GM19043 (cell line): ENCODE data around the gene OCLN.
A peak's percentile ranks its signal among the peaks of the same experiment; 100 is the strongest.
"Not testable (repeated sequence)": the region's sequence is repeated elsewhere in the genome, so short reads cannot be mapped to it uniquely, and the experiment has no call there.

Experiments
- ATAC-seq: cut with Tn5 transposase; IDR thresholded peaks from one replicate; pipeline ENCODE4 v1.9.1; 2021; ENCODE audit warnings: low read depth; ENCODE audit not compliant: unreplicated experiment

The OCLN gene, protein sequence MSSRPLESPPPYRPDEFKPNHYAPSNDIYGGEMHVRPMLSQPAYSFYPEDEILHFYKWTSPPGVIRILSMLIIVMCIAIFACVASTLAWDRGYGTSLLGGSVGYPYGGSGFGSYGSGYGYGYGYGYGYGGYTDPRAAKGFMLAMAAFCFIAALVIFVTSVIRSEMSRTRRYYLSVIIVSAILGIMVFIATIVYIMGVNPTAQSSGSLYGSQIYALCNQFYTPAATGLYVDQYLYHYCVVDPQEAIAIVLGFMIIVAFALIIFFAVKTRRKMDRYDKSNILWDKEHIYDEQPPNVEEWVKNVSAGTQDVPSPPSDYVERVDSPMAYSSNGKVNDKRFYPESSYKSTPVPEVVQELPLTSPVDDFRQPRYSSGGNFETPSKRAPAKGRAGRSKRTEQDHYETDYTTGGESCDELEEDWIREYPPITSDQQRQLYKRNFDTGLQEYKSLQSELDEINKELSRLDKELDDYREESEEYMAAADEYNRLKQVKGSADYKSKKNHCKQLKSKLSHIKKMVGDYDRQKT

DNA sequence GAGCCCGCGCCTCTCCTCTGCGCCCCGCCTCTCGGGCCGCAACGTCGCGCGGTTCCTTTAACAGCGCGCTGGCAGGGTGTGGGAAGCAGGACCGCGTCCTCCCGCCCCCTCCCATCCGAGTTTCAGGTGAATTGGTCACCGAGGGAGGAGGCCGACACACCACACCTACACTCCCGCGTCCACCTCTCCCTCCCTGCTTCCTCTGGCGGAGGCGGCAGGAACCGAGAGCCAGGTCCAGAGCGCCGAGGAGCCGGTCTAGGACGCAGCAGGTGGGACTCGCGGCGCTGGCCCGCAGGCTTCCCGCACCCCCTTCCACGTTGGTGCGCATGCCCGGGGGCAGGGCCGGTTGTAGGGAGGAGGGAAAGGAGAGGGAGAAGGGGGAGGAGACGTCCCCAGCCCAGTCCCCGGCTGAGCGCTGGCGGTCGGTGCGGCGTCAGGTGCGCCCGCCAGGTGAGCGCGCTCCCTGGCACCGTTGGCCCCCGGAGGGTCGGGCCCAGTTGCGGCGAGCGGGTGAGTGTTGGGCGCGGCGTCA is at the start of gene OCLN:
Gene OCLN (plus strand): TSS at position 400 of the 532 bp plus-strand sequence. CDS start 11,455 bp downstream, outside the sequence.
- ATAC-seq = peak; percentile 51

GRCh38 chr5:69444127-69444754 is 48.3 kb upstream of the OCLN start:
- ATAC-seq = no peak

DNA sequence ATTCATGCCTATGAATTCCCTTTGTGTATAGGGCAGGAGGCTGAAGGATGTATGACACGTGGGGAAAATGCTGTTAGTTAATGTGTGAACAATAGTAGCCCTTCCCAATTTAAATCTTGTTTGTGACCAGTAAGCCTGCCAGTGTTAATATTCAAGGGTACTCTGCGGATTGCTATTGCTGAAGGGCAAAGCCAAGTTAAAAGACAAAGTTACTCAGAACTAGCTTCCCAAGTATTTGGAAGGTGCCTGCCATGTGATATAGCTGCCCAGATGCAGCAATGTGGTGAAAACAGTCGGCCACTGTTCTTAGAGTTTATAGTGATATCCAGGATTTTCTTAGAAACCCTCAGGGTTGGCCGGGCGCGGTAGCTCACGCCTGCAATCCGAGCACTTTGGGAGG is 43.1 kb upstream of the OCLN start:
- no peak for ATAC-seq

- no peak for ATAC-seq
Observed at GRCh38 chr5:69450116-69450515, 42.5 kb upstream of the OCLN start.

DNA sequence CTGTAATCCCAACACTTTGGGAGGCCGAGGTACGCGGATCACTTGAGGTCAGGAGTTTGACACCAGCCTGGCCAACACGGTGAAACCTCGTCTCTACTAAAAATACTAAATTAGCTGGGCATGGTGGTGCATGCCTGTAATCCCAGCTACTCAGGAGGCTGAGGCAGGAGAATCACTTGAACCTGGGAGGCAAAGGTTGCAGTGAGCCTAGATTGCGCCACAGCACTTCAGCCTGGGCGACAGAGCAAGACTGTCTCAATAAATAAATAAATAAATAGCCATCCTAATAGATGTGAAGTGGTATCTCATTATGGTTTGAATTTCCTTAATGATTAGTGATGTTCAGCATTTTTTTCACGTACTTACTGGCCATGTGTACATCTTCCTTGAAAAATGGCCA is 42.1 kb upstream of the OCLN start:
- not testable (repeated sequence) for ATAC-seq

DNA sequence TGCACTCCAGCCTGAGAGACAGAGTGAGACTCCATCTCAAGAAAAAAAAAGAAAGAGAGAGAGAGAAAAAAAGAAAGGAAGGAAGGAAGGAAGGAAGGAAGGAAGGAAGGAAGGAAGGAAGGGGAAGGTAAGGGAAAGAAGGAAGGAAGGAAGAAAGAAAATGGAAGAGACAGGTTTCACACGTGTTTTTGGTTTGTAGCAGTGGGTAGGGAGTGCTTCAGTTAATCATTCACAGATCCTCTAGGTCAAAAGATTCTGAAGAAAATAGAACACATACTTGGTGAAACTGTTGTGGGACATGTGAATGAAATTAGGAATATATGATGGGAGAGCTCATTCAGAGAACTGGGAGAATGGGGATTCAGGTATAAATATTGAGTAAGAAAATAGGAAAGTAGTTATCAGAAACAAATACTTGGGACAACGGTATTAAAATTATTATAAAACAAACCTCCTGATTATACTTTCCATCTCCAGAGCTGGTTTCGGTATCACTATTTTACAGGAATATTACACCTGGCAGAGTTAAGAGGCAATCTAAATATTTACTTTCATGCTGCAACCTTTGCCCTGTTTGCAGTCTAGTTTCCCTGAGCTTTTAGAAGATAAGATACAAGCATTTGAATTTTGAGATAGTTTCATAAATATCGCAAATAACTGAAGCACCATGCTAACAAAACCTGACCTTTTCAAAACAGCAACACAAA is 40.5 kb upstream of the OCLN start:
- ATAC-seq = no peak

GRCh38 chr5:69453487-69453886 is 39.1 kb upstream of the OCLN start:
- ATAC-seq = not testable (repeated sequence)

DNA sequence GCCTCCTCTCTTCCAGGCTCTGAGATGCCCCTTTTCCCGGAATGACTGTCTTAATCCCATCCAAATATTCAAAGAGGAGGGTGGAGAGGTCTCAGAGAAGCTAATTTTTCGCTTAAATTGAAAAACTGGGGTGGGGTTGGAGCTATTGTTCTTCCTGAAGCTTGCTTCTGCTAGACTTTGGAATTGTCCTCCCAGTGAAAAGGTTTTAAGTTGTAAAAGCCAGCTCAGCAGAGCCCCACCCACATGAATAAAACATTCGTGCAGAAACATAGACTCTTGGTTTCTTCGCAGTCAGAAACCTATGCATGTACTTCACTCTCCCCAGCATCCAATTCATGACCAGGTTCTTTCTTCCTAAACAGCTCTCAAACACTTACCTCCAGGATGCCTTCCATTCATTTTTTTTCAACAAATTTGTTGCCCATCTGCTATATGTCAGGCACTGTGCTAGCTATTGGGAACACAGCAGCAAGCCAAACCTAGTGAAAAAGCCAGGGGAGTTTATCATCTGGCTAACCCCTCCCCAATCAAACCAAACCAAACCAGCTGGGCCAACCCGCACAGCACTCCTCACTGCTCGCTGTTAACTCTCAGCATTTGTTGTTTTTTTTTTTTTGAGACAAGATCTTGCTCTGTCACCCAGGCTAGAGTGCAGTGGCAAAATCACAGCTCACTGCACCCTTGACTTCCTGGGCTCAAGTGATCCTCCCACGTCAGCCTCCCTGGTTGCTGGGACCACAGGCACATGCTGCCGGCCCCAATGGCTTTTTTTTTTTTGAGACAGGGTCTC is 37.9 kb upstream of the OCLN start:
- ATAC-seq = no peak

DNA sequence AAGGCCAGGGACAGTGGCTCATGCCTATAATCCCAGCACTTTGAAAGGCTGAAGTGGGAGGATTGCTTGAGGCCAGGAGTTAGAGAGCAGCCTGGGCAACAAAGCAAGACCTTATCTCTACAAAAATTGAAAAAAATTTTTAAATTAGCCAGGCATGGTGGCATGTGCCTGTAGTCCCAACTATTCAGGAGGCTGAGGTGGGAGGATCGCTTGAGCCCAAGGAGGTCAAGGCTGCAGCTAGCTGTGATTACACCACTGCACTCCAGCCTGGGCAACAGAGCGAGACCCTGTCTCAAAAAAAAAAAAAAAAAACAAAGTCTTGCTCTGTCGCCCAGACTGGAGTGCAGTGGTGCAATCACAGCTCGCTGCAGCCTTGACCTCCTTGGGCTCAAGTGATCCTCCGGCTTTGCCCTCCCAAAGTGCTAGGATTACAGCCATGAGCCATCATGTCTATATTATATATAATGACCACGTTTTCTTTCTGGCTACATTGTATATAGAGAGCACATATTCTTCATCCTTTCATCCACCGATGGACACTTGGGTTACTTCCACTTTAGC is 37.1 kb upstream of the OCLN start:
- not testable (repeated sequence) for ATAC-seq

DNA sequence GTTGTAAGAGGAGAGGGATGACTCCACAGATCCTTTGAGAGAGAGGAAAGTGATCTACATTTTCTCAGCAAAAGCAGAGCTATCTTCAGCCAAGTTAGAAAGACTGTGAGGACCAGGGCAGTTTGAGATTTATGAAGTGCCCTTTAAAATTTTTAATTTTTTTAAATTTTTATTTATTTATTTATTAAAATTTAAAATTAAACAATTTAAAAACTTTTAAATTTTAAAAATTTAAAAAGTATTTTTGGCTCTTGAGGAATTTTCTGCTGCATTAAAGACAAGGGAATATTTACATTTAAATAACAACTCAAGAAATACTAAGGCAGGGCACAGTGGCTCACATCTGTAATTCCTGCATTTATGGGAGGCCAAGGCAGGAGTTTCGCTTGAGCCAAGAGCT is 30.4 kb upstream of the OCLN start:
- ATAC-seq = no peak

DNA sequence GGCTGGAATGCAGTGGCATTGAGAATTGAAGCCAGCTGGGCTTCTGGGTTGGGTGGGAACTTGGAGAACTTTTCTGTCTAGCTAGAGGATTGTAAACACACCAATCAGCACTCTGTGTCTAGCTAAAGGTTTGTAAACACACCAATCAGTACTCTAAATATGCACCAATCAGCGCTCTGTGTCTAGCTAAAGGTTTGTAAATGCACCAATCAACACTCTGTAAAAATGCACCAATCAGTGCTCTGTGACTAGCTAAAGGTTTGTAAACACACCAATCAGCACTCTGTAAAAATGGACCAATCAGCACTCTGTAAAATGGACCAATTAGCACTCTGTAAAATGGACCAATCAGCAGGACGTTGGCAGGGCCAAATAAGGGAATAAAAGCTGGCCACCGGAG is 26.2 kb upstream of the OCLN start:
- ATAC-seq = not testable (repeated sequence)

DNA sequence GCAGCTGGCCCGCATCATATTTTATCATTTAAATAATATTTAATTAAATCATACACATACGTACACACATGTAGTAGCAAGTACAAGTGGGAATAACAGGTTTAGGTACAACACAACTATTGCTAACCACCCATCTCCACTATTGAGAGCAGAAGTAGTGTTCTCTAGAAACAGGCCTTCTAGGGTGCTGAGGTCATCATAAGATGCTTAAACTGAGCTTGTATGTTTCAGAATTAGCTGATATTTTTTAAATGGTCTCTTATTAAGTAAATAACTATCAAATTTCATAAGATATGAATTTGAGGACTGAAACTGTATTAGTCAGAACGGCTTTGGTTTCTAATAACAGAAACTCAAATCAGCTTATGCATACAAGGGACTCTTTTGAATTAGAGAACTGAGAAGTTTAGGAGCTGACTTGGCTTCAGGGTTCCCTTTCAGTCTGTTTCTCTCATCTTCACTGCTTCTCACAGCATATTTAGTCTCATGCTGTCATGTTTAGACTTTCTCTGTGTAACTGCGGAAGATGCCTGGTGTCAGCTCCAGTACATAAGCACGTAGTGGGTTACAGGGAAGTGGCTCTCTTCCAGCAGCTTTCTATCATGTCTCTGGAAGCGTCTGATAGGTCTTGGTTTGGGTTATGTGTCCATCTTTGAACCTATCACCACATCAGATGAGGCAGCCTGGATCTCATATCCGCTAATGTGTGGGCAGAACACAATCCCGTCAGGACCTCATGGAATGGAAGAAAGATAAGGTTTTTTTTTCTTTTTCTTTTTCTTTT is 25.0 kb upstream of the OCLN start:
- ATAC-seq = peak; percentile 95

DNA sequence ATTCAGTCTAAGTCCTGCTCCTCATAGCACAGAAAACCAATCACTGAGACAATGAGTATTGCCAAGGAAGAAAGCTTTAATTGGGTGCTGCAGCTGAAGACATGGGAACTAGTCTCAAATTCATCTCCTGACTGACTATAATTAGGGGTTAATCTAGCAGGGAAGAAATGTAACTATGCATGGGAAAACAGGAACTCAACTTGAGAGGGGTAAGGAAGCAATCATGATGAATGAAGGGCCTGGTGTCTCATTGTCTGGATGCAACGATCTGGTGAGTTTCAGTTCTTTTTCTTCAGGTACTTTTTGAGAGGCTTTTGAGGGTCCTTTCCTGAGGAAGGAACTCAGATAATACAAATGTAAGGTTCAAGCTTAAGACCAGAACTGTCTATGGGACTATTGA is 24.0 kb upstream of the OCLN start:
- ATAC-seq = no peak

DNA sequence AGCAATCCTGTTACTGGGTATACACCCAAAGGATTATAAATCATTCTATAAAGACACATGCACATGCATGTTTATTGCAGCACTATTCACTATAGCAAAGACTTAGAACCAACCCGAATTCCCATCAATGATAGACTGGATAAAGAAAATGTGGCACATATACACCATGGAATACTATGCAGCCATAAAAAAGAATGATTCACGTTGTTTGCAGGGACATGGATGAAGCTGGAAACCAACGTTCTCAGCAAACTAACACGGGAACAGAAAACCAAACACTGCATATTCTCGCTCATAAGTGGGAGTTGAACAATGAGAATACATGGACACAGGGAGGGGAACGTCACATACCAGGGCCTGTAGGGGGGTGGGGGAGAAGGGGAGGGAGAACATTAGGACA is 21.1 kb upstream of the OCLN start:
- ATAC-seq = not testable (repeated sequence)

GRCh38 chr5:69472535-69473143 is 20.0 kb upstream of the OCLN start:
- ATAC-seq = not testable (repeated sequence)

- no peak for ATAC-seq
Observed at GRCh38 chr5:69477170-69477569, 15.4 kb upstream of the OCLN start.

- ATAC-seq = not testable (repeated sequence)
Observed at GRCh38 chr5:69478296-69478695, 14.3 kb upstream of the OCLN start.

DNA sequence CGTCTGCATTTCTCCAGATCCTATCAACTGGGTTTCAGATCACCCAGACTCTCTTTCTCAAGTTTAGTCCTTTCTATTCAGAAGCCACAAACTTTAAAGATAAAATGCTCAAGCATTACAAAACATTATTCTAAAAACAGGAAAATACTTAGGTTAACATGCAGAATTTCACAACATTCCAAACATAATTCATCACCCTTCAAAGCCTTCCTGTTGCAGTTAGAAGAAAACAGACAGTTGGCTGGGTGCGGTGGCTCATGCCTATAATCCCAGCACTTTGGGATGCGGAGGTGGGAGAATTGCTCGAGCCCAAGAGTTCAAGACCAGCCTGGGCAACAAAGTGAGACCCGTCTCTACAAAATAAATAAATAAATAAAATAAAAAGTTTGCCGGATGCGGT is 7.7 kb upstream of the OCLN start:
- no peak for ATAC-seq

DNA sequence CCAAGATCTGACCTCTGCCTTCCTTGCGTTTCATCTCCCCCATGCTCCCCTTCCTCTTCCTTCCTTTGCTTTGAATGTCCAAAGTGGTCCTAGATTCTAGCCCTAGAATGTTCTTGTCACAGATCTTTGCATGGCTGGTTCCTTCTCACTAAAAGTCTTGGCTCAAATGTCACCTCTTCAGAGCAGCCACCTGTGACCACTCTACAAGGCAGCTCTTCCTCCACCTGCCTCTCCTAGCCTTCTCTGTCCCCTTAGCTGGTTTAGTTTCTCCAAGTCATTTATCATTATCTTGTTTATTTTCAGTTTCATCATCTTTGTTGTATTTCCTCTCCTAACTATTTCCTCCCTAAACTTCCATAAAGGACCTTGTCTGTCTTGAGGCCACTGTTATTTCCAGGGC is 7.1 kb upstream of the OCLN start:
- ATAC-seq = no peak
